ENCODE measurements around the gene MEN1.

Gene MEN1

GRCh38 chr11:64845129-64845775 is 34.9 kb upstream of the MEN1 start:
- DNase-seq: no peak

GRCh38 chr11:64844330-64845128 is 34.2 kb upstream of the MEN1 start, which contains the start of gene CDC42BPG:
Gene CDC42BPG, minus strand, starts transcription at chr11:64844653. Its CDS starts 84 bp downstream, at chr11:64844569.
- peak; percentile 91 for DNase-seq

- no peak for DNase-seq
Observed at GRCh38 chr11:64843686-64844329, 33.5 kb upstream of the MEN1 start.

- no peak for DNase-seq
Observed at GRCh38 chr11:64842851-64843685, 32.7 kb upstream of the MEN1 start.

- DNase-seq: no peak
Observed at GRCh38 chr11:64842366-64842759, 32.0 kb upstream of the MEN1 start.

- DNase-seq: no peak
Observed at GRCh38 chr11:64841592-64842365, 31.4 kb upstream of the MEN1 start.

- no peak for DNase-seq
Observed at GRCh38 chr11:64839887-64840782, 29.8 kb upstream of the MEN1 start.

GRCh38 chr11:64839335-64839734 is 29.0 kb upstream of the MEN1 start:
- no peak for DNase-seq

- no peak for DNase-seq
Observed at GRCh38 chr11:64838600-64839334, 28.4 kb upstream of the MEN1 start.

- DNase-seq: no peak
Observed at GRCh38 chr11:64837887-64838351, 27.6 kb upstream of the MEN1 start.

- DNase-seq: no peak
Observed at GRCh38 chr11:64836448-64837072, 26.2 kb upstream of the MEN1 start.

GRCh38 chr11:64835616-64836447 is 25.5 kb upstream of the MEN1 start:
- no peak for DNase-seq

GRCh38 chr11:64834723-64835615 is 24.6 kb upstream of the MEN1 start:
- no peak for DNase-seq

GRCh38 chr11:64834031-64834722 is 23.8 kb upstream of the MEN1 start:
- DNase-seq: no peak

- no peak for DNase-seq
Observed at GRCh38 chr11:64833509-64833908, 23.2 kb upstream of the MEN1 start.

- DNase-seq: no peak
Observed at GRCh38 chr11:64833198-64833502, 22.8 kb upstream of the MEN1 start.

All from NCI-H1105 (cell line).